Measurements from ENCODE around the gene MED19.

Gene MED19

GRCh38 chr11:57667736-57668433, 44.1 kb downstream of the MED19 start, which contains the start of gene ZDHHC5:
Gene ZDHHC5 (plus strand): TSS chr11:57668114. CDS start chr11:57673091, 4,977 bp downstream.
- TF ChIP-seq GABPA (IDR thresholded peaks at IDR 0.05; ENCODE audit: low read depth) (peak; percentile 78), REST (IDR thresholded peaks at IDR 0.05; ENCODE audit: insufficient replicate concordance, low read depth) (peak; percentile 39), SPI1 (IDR thresholded peaks at IDR 0.05; ENCODE audit: borderline replicate concordance, low read depth) (peak; percentile 9; the same call in 1 of the 2 replicates), POLR2AphosphoS5 (IDR thresholded peaks at IDR 0.05; ENCODE audit: low read depth) (peak; percentile 59; the same call in 1 of the 2 replicates), CTCF (IDR thresholded peaks at IDR 0.05; ENCODE audit: insufficient read depth, low read length) (no peak)

DNA sequence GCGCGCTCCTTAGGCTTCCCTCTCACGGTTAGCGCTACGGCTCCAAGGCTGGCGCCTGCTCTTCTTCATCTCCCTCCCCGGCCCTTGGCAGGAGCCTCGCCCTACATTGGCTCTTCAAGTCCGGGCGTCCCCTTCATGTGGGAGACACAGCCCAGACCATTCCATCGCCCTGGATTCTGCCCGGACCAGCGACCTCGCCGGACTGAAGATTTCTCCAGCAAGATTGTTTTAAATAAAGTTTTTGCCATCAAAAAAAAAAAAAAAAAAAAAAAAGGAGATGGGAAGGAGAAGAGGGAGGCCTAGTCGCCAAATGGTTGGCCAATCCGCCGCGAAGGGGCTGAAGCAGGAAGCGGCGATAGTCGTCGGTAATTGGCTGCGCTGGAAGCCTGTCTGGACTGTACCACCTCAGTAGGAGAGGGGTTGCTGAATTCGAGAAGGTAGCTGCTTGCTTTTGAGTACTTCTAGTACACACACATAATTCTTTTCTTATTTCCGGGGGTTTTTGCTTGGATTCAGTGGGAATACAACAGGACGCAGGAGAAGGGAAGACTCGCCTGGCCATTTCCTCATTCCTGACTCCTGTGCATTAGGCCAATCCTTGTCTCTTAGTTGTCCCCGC, 44.8 kb downstream of the MED19 start:
- peak; percentile 98 for DNase-seq (ENCODE audit: low read depth in 1 of 2, low spot score in 1 of 2)
- H3K4me3 ChIP-seq (replicated peaks; ENCODE audit: insufficient read depth, low read length), result peak overlapping the region; percentile 75
- peak overlapping the region; percentile 100 for H3K27ac ChIP-seq (replicated peaks)
- no peaks in the 10 kb centered on the region for H3K27me3 ChIP-seq (ENCODE audit: insufficient read depth, poor library complexity, severe bottlenecking)
- peak; percentile 80; the same call in 1 of the 2 replicates for TF ChIP-seq SPI1 (IDR thresholded peaks at IDR 0.05; ENCODE audit: borderline replicate concordance, low read depth)
- peak; percentile 16 for TF ChIP-seq REST (IDR thresholded peaks at IDR 0.05; ENCODE audit: insufficient replicate concordance, low read depth)
- peak; percentile 48; the same call in 1 of the 2 replicates for TF ChIP-seq POLR2AphosphoS5 (IDR thresholded peaks at IDR 0.05; ENCODE audit: low read depth)
- TF ChIP-seq GABPA (IDR thresholded peaks at IDR 0.05; ENCODE audit: low read depth), result peak; percentile 62
- no peak for TF ChIP-seq CTCF (IDR thresholded peaks at IDR 0.05; ENCODE audit: insufficient read depth, low read length)

More at GRCh38 chr11:57667736-57668433, 44.1 kb downstream of the MED19 start, which contains the start of gene ZDHHC5:
- Histone ChIP-seq H3K27ac (replicated peaks) (peak within 1 kb of the TSS; percentile 100), H3K27me3 (ENCODE audit: insufficient read depth, poor library complexity, severe bottlenecking) (no peaks in the 10 kb centered on the region), H3K4me3 (replicated peaks; ENCODE audit: insufficient read depth, low read length) (peak within 1 kb of the TSS; percentile 90)
- peak; percentile 99 for DNase-seq (ENCODE audit: low read depth in 1 of 2, low spot score in 1 of 2)

DNA sequence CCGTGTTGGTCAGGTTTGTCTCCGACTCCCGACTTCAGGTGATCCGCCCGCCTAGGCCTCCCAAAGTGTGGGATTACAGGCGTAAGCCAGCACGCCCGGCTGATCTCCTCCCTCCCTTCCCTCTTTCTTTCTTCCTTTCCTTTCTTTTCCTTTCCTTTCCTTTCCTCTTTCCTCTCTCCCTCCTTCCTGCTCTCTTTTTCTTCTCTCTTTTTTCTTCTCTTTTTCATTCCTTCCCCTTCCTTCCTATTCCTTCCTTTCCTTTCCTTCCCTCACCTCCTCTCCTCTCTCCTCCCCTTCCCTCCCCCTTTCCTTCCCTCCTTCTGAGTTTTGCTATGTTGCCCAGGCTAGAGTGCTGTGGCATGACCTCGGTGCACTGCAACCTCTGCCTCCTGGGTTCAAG, 48.0 kb downstream of the MED19 start:
- H3K4me3 ChIP-seq (replicated peaks; ENCODE audit: insufficient read depth, low read length), result no peak overlapping the region
- H3K27ac ChIP-seq (replicated peaks), result no peak overlapping the region
- TF ChIP-seq REST (IDR thresholded peaks at IDR 0.05; ENCODE audit: insufficient replicate concordance, low read depth) (no peak), CTCF (IDR thresholded peaks at IDR 0.05; ENCODE audit: insufficient read depth, low read length) (no peak), POLR2AphosphoS5 (IDR thresholded peaks at IDR 0.05; ENCODE audit: low read depth) (no peak), SPI1 (IDR thresholded peaks at IDR 0.05; ENCODE audit: borderline replicate concordance, low read depth) (no peak), GABPA (IDR thresholded peaks at IDR 0.05; ENCODE audit: low read depth) (no peak)
- H3K27me3 ChIP-seq (ENCODE audit: insufficient read depth, poor library complexity, severe bottlenecking), result no peaks in the 10 kb centered on the region
- DNase-seq (ENCODE audit: low read depth in 1 of 2, low spot score in 1 of 2), result no peak

All from HL-60 (cell line).